Measurements from ENCODE around the gene GAL3ST1. TPM values are rescaled to one million over a fixed set of nuclear protein-coding genes. Genes with fewer than 3 reads are reported as not detected.
A peak's percentile ranks its signal among the peaks of the same experiment; 100 is the strongest.
"Not testable (repeated sequence)": the region's sequence is repeated elsewhere in the genome, so short reads cannot be mapped to it uniquely, and the experiment has no call there.

Gene GAL3ST1
- total RNA-seq (1 to 10 TPM; 1.6 to 2.7 TPM), polyA plus RNA-seq (1 to 10 TPM in 1 of 3 donors, not detected in 2; 1.1 TPM), total RNA-seq (0 to 0.84 (median 0.40) reads per million in 6 experiments)

GRCh38 chr22:30574095-30574981 lies at the start of gene GAL3ST1:
TSS of gene GAL3ST1 (minus strand) at chr22:30574665. CDS start at chr22:30557392, 17,273 bp downstream.
- POLR2A ChIA-PET = interaction anchor here (1.0 kb wide), 1 partner anchor 9 kb away, joined by 3 read pairs; no protein-coding TSS in a partner anchor
- Mint-ChIP-seq H3K27ac (peak within 1 kb of the TSS in 3 of 10 donors; percentile 13 to 79 (median 74)), H3K9me3 (no peaks in the 10 kb centered on the region), H3K27me3 (peaks cover 0 to 1% (median 0%) of the 10 kb centered on the region in 5 donors), H3K36me3 (peaks cover 0 to 39% (median 30%) of the 10 kb centered on the region in 3 donors), H3K4me1 (peaks cover 6 to 15% (median 7%) of the 10 kb centered on the region in 4 donors), H3K4me3 (peak within 1 kb of the TSS in 4 of 10 donors; percentile 8 to 41 (median 21))
- DNase-seq = no peak
- ATAC-seq = peak in 1 of 2 donors; percentile 28

GRCh38 chr22:30619909-30620308 lies 45.4 kb upstream of the GAL3ST1 start:
- ATAC-seq, POLR2A ChIA-PET, H3K9me3 Mint-ChIP-seq, H3K27ac Mint-ChIP-seq, H3K36me3 Mint-ChIP-seq, H3K4me3 Mint-ChIP-seq, H3K27me3 Mint-ChIP-seq, DNase-seq, H3K4me1 Mint-ChIP-seq: not testable (repeated sequence)

- ATAC-seq (no peak), DNase-seq (no peak)
- H3K36me3 Mint-ChIP-seq = no peaks in the 10 kb centered on the region
- no peak overlapping the region for H3K4me3 Mint-ChIP-seq
- no peaks in the 10 kb centered on the region for H3K9me3 Mint-ChIP-seq
- H3K27ac Mint-ChIP-seq = no peak overlapping the region
- H3K27me3 Mint-ChIP-seq = peaks cover 0 to 7% (median 0%) of the 10 kb centered on the region in 5 donors
- POLR2A ChIA-PET = no interaction called here
- no peaks in the 10 kb centered on the region for H3K4me1 Mint-ChIP-seq
These were observed 43.4 kb upstream of the GAL3ST1 start for GRCh38 chr22:30617819-30618218.

GRCh38 chr22:30615543-30615954 lies 41.1 kb upstream of the GAL3ST1 start:
- Mint-ChIP-seq H3K27ac (no peak overlapping the region), H3K4me3 (no peak overlapping the region), H3K9me3 (no peaks in the 10 kb centered on the region), H3K27me3 (peaks cover 0 to 12% (median 0%) of the 10 kb centered on the region in 5 donors), H3K4me1 (peaks cover 0 to under 1% (median 0%) of the 10 kb centered on the region in 4 donors), H3K36me3 (no peaks in the 10 kb centered on the region)
- ATAC-seq (no peak), DNase-seq (no peak)
- POLR2A ChIA-PET = no interaction called here

GRCh38 chr22:30614879-30615278 lies 40.4 kb upstream of the GAL3ST1 start:
- peaks cover 0 to 12% (median 0%) of the 10 kb centered on the region in 5 donors for H3K27me3 Mint-ChIP-seq
- H3K4me3 Mint-ChIP-seq = no peak overlapping the region
- no peak overlapping the region for H3K27ac Mint-ChIP-seq
- no peaks in the 10 kb centered on the region for H3K9me3 Mint-ChIP-seq
- no peak for DNase-seq
- peaks cover 0 to 7% (median 0%) of the 10 kb centered on the region in 4 donors for H3K4me1 Mint-ChIP-seq
- H3K36me3 Mint-ChIP-seq = no peaks in the 10 kb centered on the region
- POLR2A ChIA-PET = no interaction called here
- no peak for ATAC-seq

GRCh38 chr22:30614268-30614667 lies 39.8 kb upstream of the GAL3ST1 start:
- ATAC-seq (no peak), DNase-seq (no peak)
- Mint-ChIP-seq H3K27ac (no peak overlapping the region), H3K27me3 (peaks cover 0 to 12% (median 2%) of the 10 kb centered on the region in 5 donors), H3K9me3 (no peaks in the 10 kb centered on the region), H3K4me1 (peaks cover 0 to 9% (median 0%) of the 10 kb centered on the region in 4 donors), H3K36me3 (no peaks in the 10 kb centered on the region), H3K4me3 (no peak overlapping the region)
- POLR2A ChIA-PET = no interaction called here

GRCh38 chr22:30612789-30613188 lies 38.3 kb upstream of the GAL3ST1 start:
- no peak overlapping the region for H3K4me3 Mint-ChIP-seq
- H3K27ac Mint-ChIP-seq = no peak overlapping the region
- ATAC-seq = no peak
- H3K36me3 Mint-ChIP-seq = no peaks in the 10 kb centered on the region
- no peaks in the 10 kb centered on the region for H3K9me3 Mint-ChIP-seq
- H3K27me3 Mint-ChIP-seq = peaks cover 0 to 12% (median 2%) of the 10 kb centered on the region in 5 donors
- DNase-seq = no peak
- H3K4me1 Mint-ChIP-seq = peaks cover 0 to 17% (median under 1%) of the 10 kb centered on the region in 4 donors
- POLR2A ChIA-PET = no interaction called here

GRCh38 chr22:30611197-30611596 lies 36.7 kb upstream of the GAL3ST1 start:
- H3K4me3 Mint-ChIP-seq = no peak overlapping the region
- peaks cover 6 to 30% (median 15%) of the 10 kb centered on the region in 4 donors for H3K4me1 Mint-ChIP-seq
- DNase-seq (no peak), ATAC-seq (no peak)
- H3K36me3 Mint-ChIP-seq = no peaks in the 10 kb centered on the region
- peak overlapping the region in 1 of 10 donors; percentile 38 for H3K27ac Mint-ChIP-seq
- H3K9me3 Mint-ChIP-seq = no peaks in the 10 kb centered on the region
- H3K27me3 Mint-ChIP-seq = peaks cover 0 to 12% (median 2%) of the 10 kb centered on the region in 5 donors
- POLR2A ChIA-PET = no interaction called here

GRCh38 chr22:30610299-30610698 lies 35.8 kb upstream of the GAL3ST1 start:
- no peak overlapping the region for H3K4me3 Mint-ChIP-seq
- no peaks in the 10 kb centered on the region for H3K9me3 Mint-ChIP-seq
- ATAC-seq (no peak), DNase-seq (no peak)
- H3K27me3 Mint-ChIP-seq = peaks cover 0 to 7% (median 2%) of the 10 kb centered on the region in 5 donors
- H3K27ac Mint-ChIP-seq = peak overlapping the region in 1 of 10 donors; percentile 67
- POLR2A ChIA-PET = interaction anchor here (0.6 kb wide), 1 partner anchor 807 kb away, joined by 4 read pairs; no protein-coding TSS in a partner anchor
- H3K36me3 Mint-ChIP-seq = no peaks in the 10 kb centered on the region
- H3K4me1 Mint-ChIP-seq = peaks cover 6 to 38% (median 23%) of the 10 kb centered on the region in 4 donors

GRCh38 chr22:30609260-30610185 lies 35.1 kb upstream of the GAL3ST1 start:
- peaks cover 6 to 38% (median 23%) of the 10 kb centered on the region in 4 donors for H3K4me1 Mint-ChIP-seq
- peaks cover 0 to 7% (median 2%) of the 10 kb centered on the region in 5 donors for H3K27me3 Mint-ChIP-seq
- peak overlapping the region in 1 of 10 donors; percentile 50 for H3K27ac Mint-ChIP-seq
- DNase-seq = no peak
- ATAC-seq = no peak
- H3K4me3 Mint-ChIP-seq = peak overlapping the region in 1 of 10 donors; percentile 54
- no peaks in the 10 kb centered on the region for H3K9me3 Mint-ChIP-seq
- H3K36me3 Mint-ChIP-seq = no peaks in the 10 kb centered on the region
- POLR2A ChIA-PET = interaction anchor here (0.5 to 1.0 kb wide), 2 partner anchors 14 to 1868 kb away, joined by 3 to 4 read pairs; no protein-coding TSS in a partner anchor

- peaks cover 0 to 5% (median 2%) of the 10 kb centered on the region in 5 donors for H3K27me3 Mint-ChIP-seq
- no peaks in the 10 kb centered on the region for H3K36me3 Mint-ChIP-seq
- H3K27ac Mint-ChIP-seq = peak overlapping the region in 1 of 10 donors; percentile 65
- no peaks in the 10 kb centered on the region for H3K9me3 Mint-ChIP-seq
- ATAC-seq (no peak), DNase-seq (no peak)
- POLR2A ChIA-PET = no interaction called here
- H3K4me1 Mint-ChIP-seq = peaks cover 6 to 38% (median 23%) of the 10 kb centered on the region in 4 donors
- H3K4me3 Mint-ChIP-seq = peak overlapping the region in 2 of 10 donors; percentile 7 to 88
These were observed 33.5 kb upstream of the GAL3ST1 start for GRCh38 chr22:30607939-30608338.

- Mint-ChIP-seq H3K27me3 (peaks cover 0 to 5% (median 2%) of the 10 kb centered on the region in 5 donors), H3K36me3 (no peaks in the 10 kb centered on the region), H3K9me3 (no peaks in the 10 kb centered on the region), H3K4me1 (peaks cover 6 to 38% (median 23%) of the 10 kb centered on the region in 4 donors), H3K27ac (peak overlapping the region in 6 of 10 donors; percentile 9 to 92 (median 82)), H3K4me3 (peak overlapping the region; percentile 81 to 92 (median 85))
- POLR2A ChIA-PET = interaction anchor here (0.6 to 0.7 kb wide), 2 partner anchors 15 to 391 kb away, joined by 3 read pairs; no protein-coding TSS in a partner anchor
- ATAC-seq (no peak), DNase-seq (no peak)
These were observed 33.0 kb upstream of the GAL3ST1 start for GRCh38 chr22:30607300-30607930.

Measured in naive thymus-derived CD8-positive, alpha-beta T cell (primary cell).